ENCODE measurements around the gene GALNT9. TPM values are rescaled to one million over a fixed set of nuclear protein-coding genes. Genes with fewer than 3 reads are reported as not detected.
"Not testable (repeated sequence)": the region's sequence is repeated elsewhere in the genome, so short reads cannot be mapped to it uniquely, and the experiment has no call there.

GALNT9 gene
- total and polyA plus RNA-seq, 3 experiments from 2014 or later = 0.18 TPM; not detected in 2

GRCh38 chr12:132199101-132199500, 130.3 kb downstream of the GALNT9 start:
- no peaks in the 10 kb centered on the region for H3K9me3 ChIP-seq (ENCODE audit: low read length)
- POLR2A ChIA-PET = no interaction called here
- no peaks in the 10 kb centered on the region for H3K4me1 ChIP-seq (ENCODE audit: insufficient read depth, low read length)
- H3K36me3 ChIP-seq (ENCODE audit: insufficient read depth, low read length) = no peaks in the 10 kb centered on the region
- Mint-ChIP-seq H3K4me3 (no peak overlapping the region), H3K9me3 (peaks cover 2 to 3% (median 2%) of the 10 kb centered on the region in 5 donors), H3K27me3 (peaks cover 10 to 11% of the 10 kb centered on the region in 2 donors), H3K36me3 (peaks cover 1 to 3% (median 2%) of the 10 kb centered on the region in 3 donors), H3K27ac (no peak overlapping the region), H3K4me1 (peaks cover 0 to 2% (median 0%) of the 10 kb centered on the region in 3 donors)
- H3K4me3 ChIP-seq (ENCODE audit: low read length) = no peak overlapping the region
- H3K27me3 ChIP-seq (ENCODE audit: insufficient read depth, low read length, poor library complexity, severe bottlenecking) = peaks cover 1% of the 10 kb centered on the region
- DNase-seq = no peak
- no peak overlapping the region for H3K27ac ChIP-seq (ENCODE audit: low read depth, low read length)
- CTCF ChIA-PET = no interaction called here

GRCh38 chr12:132197581-132198354, 131.6 kb downstream of the GALNT9 start:
- no peak overlapping the region for H3K27ac ChIP-seq (ENCODE audit: low read depth, low read length)
- ChIA-PET POLR2A (no interaction called here), CTCF (no interaction called here)
- no peak for DNase-seq
- H3K4me3 Mint-ChIP-seq = no peak overlapping the region
- peaks cover 4 to 9% (median 8%) of the 10 kb centered on the region in 5 donors for H3K9me3 Mint-ChIP-seq
- H3K27me3 ChIP-seq (ENCODE audit: insufficient read depth, low read length, poor library complexity, severe bottlenecking) = no peaks in the 10 kb centered on the region
- peaks cover 8% of the 10 kb centered on the region for H3K9me3 ChIP-seq (ENCODE audit: low read length)
- no peaks in the 10 kb centered on the region for H3K36me3 ChIP-seq (ENCODE audit: insufficient read depth, low read length)
- peaks cover 6% of the 10 kb centered on the region in 2 donors for H3K27me3 Mint-ChIP-seq
- H3K4me1 ChIP-seq (ENCODE audit: insufficient read depth, low read length) = no peaks in the 10 kb centered on the region
- no peak overlapping the region for H3K4me3 ChIP-seq (ENCODE audit: low read length)
- no peak overlapping the region for H3K27ac Mint-ChIP-seq
- peaks cover 1 to 8% (median 2%) of the 10 kb centered on the region in 3 donors for H3K36me3 Mint-ChIP-seq
- H3K4me1 Mint-ChIP-seq = no peaks in the 10 kb centered on the region

- no peak overlapping the region for H3K4me3 ChIP-seq (ENCODE audit: low read length)
- no peaks in the 10 kb centered on the region for H3K27me3 Mint-ChIP-seq
- no peak overlapping the region for H3K27ac Mint-ChIP-seq
- H3K27me3 ChIP-seq (ENCODE audit: insufficient read depth, low read length, poor library complexity, severe bottlenecking) = no peaks in the 10 kb centered on the region
- H3K4me1 Mint-ChIP-seq = no peaks in the 10 kb centered on the region
- peaks cover 8% of the 10 kb centered on the region for H3K9me3 ChIP-seq (ENCODE audit: low read length)
- peaks cover 4 to 9% (median 8%) of the 10 kb centered on the region in 5 donors for H3K9me3 Mint-ChIP-seq
- H3K27ac ChIP-seq (ENCODE audit: low read depth, low read length) = no peak overlapping the region
- H3K4me1 ChIP-seq (ENCODE audit: insufficient read depth, low read length) = no peaks in the 10 kb centered on the region
- POLR2A ChIA-PET = no interaction called here
- no peak overlapping the region for H3K4me3 Mint-ChIP-seq
- H3K36me3 Mint-ChIP-seq = peaks cover 1 to 8% (median 2%) of the 10 kb centered on the region in 3 donors
- no peak for DNase-seq
- CTCF ChIA-PET = no interaction called here
- H3K36me3 ChIP-seq (ENCODE audit: insufficient read depth, low read length) = no peaks in the 10 kb centered on the region
Measured at GRCh38 chr12:132196873-132197390, 132.5 kb downstream of the GALNT9 start.

GRCh38 chr12:132196038-132196872, 133.1 kb downstream of the GALNT9 start:
- Mint-ChIP-seq H3K4me3 (no peak overlapping the region), H3K4me1 (peaks cover 0 to 5% (median under 1%) of the 10 kb centered on the region in 3 donors), H3K27me3 (no peaks in the 10 kb centered on the region), H3K36me3 (peaks cover 1 to 8% (median 2%) of the 10 kb centered on the region in 3 donors), H3K9me3 (peaks cover 4 to 9% (median 8%) of the 10 kb centered on the region in 5 donors), H3K27ac (peak overlapping the region in 1 of 8 donors; percentile 89)
- ChIA-PET POLR2A (no interaction called here), CTCF (interaction anchor here (1.0 to 1.2 kb wide), 2 partner anchors 18 to 43 kb away, joined by 4 read pairs; no protein-coding TSS in a partner anchor)
- Histone ChIP-seq H3K36me3 (ENCODE audit: insufficient read depth, low read length) (no peaks in the 10 kb centered on the region), H3K4me3 (ENCODE audit: low read length) (no peak overlapping the region), H3K27me3 (ENCODE audit: insufficient read depth, low read length, poor library complexity, severe bottlenecking) (no peaks in the 10 kb centered on the region), H3K27ac (ENCODE audit: low read depth, low read length) (no peak overlapping the region), H3K4me1 (ENCODE audit: insufficient read depth, low read length) (no peaks in the 10 kb centered on the region), H3K9me3 (ENCODE audit: low read length) (peaks cover 8% of the 10 kb centered on the region)
- DNase-seq = no peak

- H3K36me3 Mint-ChIP-seq; H3K27ac Mint-ChIP-seq; H3K4me1 ChIP-seq (ENCODE audit: insufficient read depth, low read length); H3K27me3 Mint-ChIP-seq; H3K27ac ChIP-seq (ENCODE audit: low read depth, low read length); H3K9me3 ChIP-seq (ENCODE audit: low read length); H3K36me3 ChIP-seq (ENCODE audit: insufficient read depth, low read length); H3K4me3 ChIP-seq (ENCODE audit: low read length); POLR2A ChIA-PET; H3K9me3 Mint-ChIP-seq; H3K27me3 ChIP-seq (ENCODE audit: insufficient read depth, low read length, poor library complexity, severe bottlenecking); DNase-seq; H3K4me3 Mint-ChIP-seq: not testable (repeated sequence)
- peaks cover 6 to 15% (median 6%) of the 10 kb centered on the region in 3 donors for H3K4me1 Mint-ChIP-seq
- CTCF ChIA-PET = interaction anchor here (1.0 to 1.2 kb wide), 2 partner anchors 17 to 42 kb away, joined by 4 read pairs; no protein-coding TSS in a partner anchor
Measured at GRCh38 chr12:132195242-132195641, 134.1 kb downstream of the GALNT9 start.

- H3K9me3 ChIP-seq (ENCODE audit: low read length) = peaks cover 8% of the 10 kb centered on the region
- no peaks in the 10 kb centered on the region for H3K27me3 ChIP-seq (ENCODE audit: insufficient read depth, low read length, poor library complexity, severe bottlenecking)
- Mint-ChIP-seq H3K36me3 (peaks cover 2 to 8% (median 3%) of the 10 kb centered on the region in 3 donors), H3K27ac (peak overlapping the region in 1 of 8 donors; percentile 21), H3K4me3 (peak overlapping the region in 1 of 7 donors; percentile 16), H3K9me3 (peaks cover 4 to 9% (median 8%) of the 10 kb centered on the region in 5 donors), H3K27me3 (no peaks in the 10 kb centered on the region), H3K4me1 (peaks cover 8 to 22% (median 13%) of the 10 kb centered on the region in 3 donors)
- peaks cover 8% of the 10 kb centered on the region for H3K4me1 ChIP-seq (ENCODE audit: insufficient read depth, low read length)
- POLR2A ChIA-PET = no interaction called here
- no peak for DNase-seq
- no peak overlapping the region for H3K4me3 ChIP-seq (ENCODE audit: low read length)
- H3K27ac ChIP-seq (ENCODE audit: low read depth, low read length) = no peak overlapping the region
- no peaks in the 10 kb centered on the region for H3K36me3 ChIP-seq (ENCODE audit: insufficient read depth, low read length)
- CTCF ChIA-PET = interaction anchor here (0.9 to 1.7 kb wide), 2 partner anchors 10 to 33 kb away, joined by 3 to 5 read pairs; no protein-coding TSS in a partner anchor
Measured at GRCh38 chr12:132194556-132194955, 134.8 kb downstream of the GALNT9 start.

GRCh38 chr12:132194056-132194455, 135.3 kb downstream of the GALNT9 start:
- H3K4me1 ChIP-seq (ENCODE audit: insufficient read depth, low read length) = peaks cover 8% of the 10 kb centered on the region
- H3K27ac ChIP-seq (ENCODE audit: low read depth, low read length) = no peak overlapping the region
- H3K27me3 Mint-ChIP-seq = no peaks in the 10 kb centered on the region
- H3K27ac Mint-ChIP-seq = no peak overlapping the region
- peaks cover 2 to 8% (median 4%) of the 10 kb centered on the region in 3 donors for H3K36me3 Mint-ChIP-seq
- no peaks in the 10 kb centered on the region for H3K27me3 ChIP-seq (ENCODE audit: insufficient read depth, low read length, poor library complexity, severe bottlenecking)
- H3K9me3 Mint-ChIP-seq = peaks cover 4 to 9% (median 8%) of the 10 kb centered on the region in 5 donors
- no peak for DNase-seq
- no peak overlapping the region for H3K4me3 Mint-ChIP-seq
- H3K4me3 ChIP-seq (ENCODE audit: low read length) = no peak overlapping the region
- no peaks in the 10 kb centered on the region for H3K36me3 ChIP-seq (ENCODE audit: insufficient read depth, low read length)
- ChIA-PET CTCF (interaction anchor here (0.9 to 1.7 kb wide), 2 partner anchors 10 to 33 kb away, joined by 3 to 5 read pairs; no protein-coding TSS in a partner anchor), POLR2A (no interaction called here)
- H3K9me3 ChIP-seq (ENCODE audit: low read length) = peaks cover 8% of the 10 kb centered on the region
- H3K4me1 Mint-ChIP-seq = peaks cover 11 to 27% (median 17%) of the 10 kb centered on the region in 3 donors
